ENCODE measurements around the gene SUPT5H.

- TF ChIP-seq CTCF (IDR thresholded peaks at IDR 0.05; ENCODE audit: low read depth, low read length) (no peak), EZH2phosphoT487 (IDR thresholded peaks at IDR 0.05; ENCODE audit: low read depth) (no peak)
Measured at GRCh38 chr19:39432677-39433025, 12.7 kb upstream of the SUPT5H start.
